Osteocyte (in vitro differentiated cells): ENCODE measurements around the gene HES6. TPM values are rescaled to one million over a fixed set of nuclear protein-coding genes. Genes with fewer than 3 reads are reported as not detected.

Experiments used
- DNase-seq: peaks from one replicate; pipeline ENCODE4 v3.0.0; 2021; ENCODE audit warnings: mixed read lengths; ENCODE audit not compliant: unreplicated experiment; ENCODE audit errors: extremely low spot score
- H3K27ac Mint-ChIP-seq: one replicate; pipeline ENCODE4 v1.8.0; 2021; ENCODE audit warnings: mild to moderate bottlenecking, mixed read lengths; ENCODE audit not compliant: unreplicated experiment
- H3K27me3 Mint-ChIP-seq: one replicate; pipeline ENCODE4 v1.8.0; 2021; ENCODE audit warnings: mixed read lengths; ENCODE audit not compliant: unreplicated experiment
- H3K36me3 Mint-ChIP-seq: one replicate; pipeline ENCODE4 v1.8.0; 2021; ENCODE audit warnings: mixed read lengths; ENCODE audit not compliant: unreplicated experiment
- H3K4me1 Mint-ChIP-seq: one replicate; pipeline ENCODE4 v1.8.0; 2021; ENCODE audit warnings: mixed read lengths; ENCODE audit not compliant: unreplicated experiment
- H3K4me3 Mint-ChIP-seq: one replicate; pipeline ENCODE4 v1.8.0; 2021; ENCODE audit warnings: mild to moderate bottlenecking, moderate library complexity, mixed read lengths; ENCODE audit not compliant: unreplicated experiment
- H3K9me3 Mint-ChIP-seq: one replicate; pipeline ENCODE4 v1.8.0; 2021; ENCODE audit warnings: mixed read lengths; ENCODE audit not compliant: unreplicated experiment
- total RNA-seq: library from RNA; stranded (reverse); gene quantifications from 2 replicates; pipeline ENCODE4 v1.2.1, GENCODE V29; 2021
- TF ChIP-seq, protein P1 (sequence below): fragments of 200-600 bp; sonication (generic); IDR thresholded peaks from 2 replicates; pipeline ENCODE4 v1.5.0; 2021; ENCODE audit warnings: antibody characterized with exemption, mild to moderate bottlenecking, moderate library complexity

Gene HES6
- total RNA-seq, 1 donor from 2014 or later, result 6.2 TPM

DNA sequence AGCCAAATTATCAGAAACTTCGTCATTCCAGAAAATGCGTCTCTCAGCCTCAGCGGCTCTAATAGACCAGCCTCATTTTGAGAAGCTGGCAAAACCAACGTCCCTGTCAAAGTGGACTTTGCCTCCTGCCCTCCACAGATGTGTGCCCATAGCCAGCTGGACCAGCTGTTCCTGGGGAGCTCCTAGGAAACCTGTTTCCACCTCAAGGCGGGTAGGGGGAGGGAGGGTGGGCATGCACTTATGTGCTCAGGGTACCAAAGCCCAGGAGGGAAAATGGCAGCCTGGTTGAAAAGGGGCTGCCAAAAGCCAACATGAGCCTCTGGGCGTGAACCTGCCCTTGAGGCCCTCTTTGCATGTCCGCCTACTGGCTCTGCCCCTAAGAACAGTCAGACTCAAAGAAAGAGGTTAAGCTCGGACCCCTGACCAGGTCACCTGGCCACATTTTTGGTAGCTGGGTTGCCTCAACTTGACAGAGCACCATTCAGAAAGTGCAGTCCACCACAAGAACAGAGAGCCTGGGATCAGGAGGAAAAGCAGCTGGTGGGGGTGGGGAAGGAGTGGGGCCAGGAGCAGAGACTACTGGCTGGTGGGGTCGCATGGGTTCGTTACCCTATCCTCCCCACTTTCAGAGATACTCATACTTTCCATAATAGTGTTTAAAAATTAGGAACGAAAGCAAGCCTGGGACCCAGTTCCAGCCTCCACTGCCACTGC is 45.1 kb upstream of the HES6 start:
- Mint-ChIP-seq H3K4me1 (peaks cover 50% of the 10 kb centered on the region), H3K4me3 (no peak overlapping the region)

GRCh38 chr2:238282861-238283738 is 43.3 kb upstream of the HES6 start:
- no peaks in the 10 kb centered on the region for H3K36me3 Mint-ChIP-seq
- no peak overlapping the region for H3K4me3 Mint-ChIP-seq
- TF ChIP-seq, protein P1, sequence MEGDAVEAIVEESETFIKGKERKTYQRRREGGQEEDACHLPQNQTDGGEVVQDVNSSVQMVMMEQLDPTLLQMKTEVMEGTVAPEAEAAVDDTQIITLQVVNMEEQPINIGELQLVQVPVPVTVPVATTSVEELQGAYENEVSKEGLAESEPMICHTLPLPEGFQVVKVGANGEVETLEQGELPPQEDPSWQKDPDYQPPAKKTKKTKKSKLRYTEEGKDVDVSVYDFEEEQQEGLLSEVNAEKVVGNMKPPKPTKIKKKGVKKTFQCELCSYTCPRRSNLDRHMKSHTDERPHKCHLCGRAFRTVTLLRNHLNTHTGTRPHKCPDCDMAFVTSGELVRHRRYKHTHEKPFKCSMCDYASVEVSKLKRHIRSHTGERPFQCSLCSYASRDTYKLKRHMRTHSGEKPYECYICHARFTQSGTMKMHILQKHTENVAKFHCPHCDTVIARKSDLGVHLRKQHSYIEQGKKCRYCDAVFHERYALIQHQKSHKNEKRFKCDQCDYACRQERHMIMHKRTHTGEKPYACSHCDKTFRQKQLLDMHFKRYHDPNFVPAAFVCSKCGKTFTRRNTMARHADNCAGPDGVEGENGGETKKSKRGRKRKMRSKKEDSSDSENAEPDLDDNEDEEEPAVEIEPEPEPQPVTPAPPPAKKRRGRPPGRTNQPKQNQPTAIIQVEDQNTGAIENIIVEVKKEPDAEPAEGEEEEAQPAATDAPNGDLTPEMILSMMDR, result no peak
- peak overlapping the region; percentile 1 for H3K27ac Mint-ChIP-seq
- H3K9me3 Mint-ChIP-seq, result no peaks in the 10 kb centered on the region
- H3K4me1 Mint-ChIP-seq, result peaks cover 44% of the 10 kb centered on the region
- H3K27me3 Mint-ChIP-seq, result no peaks in the 10 kb centered on the region
- DNase-seq, result no peak

More for the DNA sequence above, 45.1 kb upstream of the HES6 start:
- TF ChIP-seq, protein P1, result no peak
- DNase-seq, result no peak
- Mint-ChIP-seq H3K36me3 (no peaks in the 10 kb centered on the region), H3K27me3 (no peaks in the 10 kb centered on the region), H3K9me3 (no peaks in the 10 kb centered on the region), H3K27ac (peak overlapping the region; percentile 96)

GRCh38 chr2:238281826-238282480 is 42.1 kb upstream of the HES6 start:
- Mint-ChIP-seq H3K9me3 (no peaks in the 10 kb centered on the region), H3K4me3 (no peak overlapping the region), H3K27me3 (no peaks in the 10 kb centered on the region), H3K27ac (no peak overlapping the region), H3K4me1 (peaks cover 33% of the 10 kb centered on the region), H3K36me3 (no peaks in the 10 kb centered on the region)
- no peak for DNase-seq
- TF ChIP-seq, protein P1, result no peak

GRCh38 chr2:238280083-238280825 is 40.4 kb upstream of the HES6 start:
- DNase-seq, result no peak
- no peak overlapping the region for H3K27ac Mint-ChIP-seq
- H3K27me3 Mint-ChIP-seq, result no peaks in the 10 kb centered on the region
- peaks cover 5% of the 10 kb centered on the region for H3K36me3 Mint-ChIP-seq
- TF ChIP-seq, protein P1, result no peak
- no peaks in the 10 kb centered on the region for H3K9me3 Mint-ChIP-seq
- H3K4me1 Mint-ChIP-seq, result peaks cover 16% of the 10 kb centered on the region
- H3K4me3 Mint-ChIP-seq, result no peak overlapping the region
